HG02678 (cell line): ENCODE results near the gene BRF1.
"Not testable (repeated sequence)": the region's sequence is repeated elsewhere in the genome, so short reads cannot be mapped to it uniquely, and the experiment has no call there.

ENCODE experiments used
- ATAC-seq: cut with Tn5 transposase; IDR thresholded peaks from one replicate; pipeline ENCODE4 v1.9.1; 2021; ENCODE audit warnings: mild to moderate bottlenecking, moderate library complexity; ENCODE audit not compliant: unreplicated experiment

BRF1 gene

DNA sequence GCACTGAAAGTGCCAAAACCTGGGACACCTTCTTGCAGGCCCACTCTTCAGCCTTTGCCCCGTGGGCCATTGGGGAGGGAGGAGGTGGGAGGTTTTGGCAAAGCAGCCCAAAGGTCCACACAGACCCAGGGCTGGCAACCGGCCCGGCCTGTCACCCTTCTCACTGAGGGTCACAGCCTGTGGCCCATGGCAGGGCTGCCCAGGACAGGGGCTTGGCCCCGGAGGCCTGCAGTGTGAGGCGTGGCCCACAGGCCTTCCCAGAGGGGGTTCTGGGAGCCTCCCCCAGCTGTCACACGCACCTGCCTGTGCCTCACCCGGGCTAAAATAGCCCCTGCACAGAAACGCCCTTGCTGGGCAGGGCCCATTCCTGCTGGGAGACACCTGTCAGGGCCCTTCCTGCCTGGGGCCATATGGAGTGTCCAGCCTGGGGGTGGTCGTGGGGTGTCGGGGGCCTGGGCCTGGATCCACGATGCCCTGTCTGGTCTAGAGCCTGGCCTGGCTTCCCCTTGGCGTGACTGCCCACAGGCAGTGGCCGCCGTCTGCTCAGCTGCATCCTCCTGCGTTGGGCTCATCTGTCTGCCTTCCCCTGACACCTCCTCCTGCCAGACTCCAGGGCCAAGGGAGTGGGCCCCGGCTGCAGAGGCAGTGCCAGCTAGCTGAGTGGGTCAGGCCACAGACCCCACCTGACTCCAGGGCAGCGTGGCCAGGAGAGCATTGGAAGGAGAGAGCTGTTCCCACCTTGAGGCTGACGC is 33.0 kb upstream of the BRF1 start:
- ATAC-seq = no peak

DNA sequence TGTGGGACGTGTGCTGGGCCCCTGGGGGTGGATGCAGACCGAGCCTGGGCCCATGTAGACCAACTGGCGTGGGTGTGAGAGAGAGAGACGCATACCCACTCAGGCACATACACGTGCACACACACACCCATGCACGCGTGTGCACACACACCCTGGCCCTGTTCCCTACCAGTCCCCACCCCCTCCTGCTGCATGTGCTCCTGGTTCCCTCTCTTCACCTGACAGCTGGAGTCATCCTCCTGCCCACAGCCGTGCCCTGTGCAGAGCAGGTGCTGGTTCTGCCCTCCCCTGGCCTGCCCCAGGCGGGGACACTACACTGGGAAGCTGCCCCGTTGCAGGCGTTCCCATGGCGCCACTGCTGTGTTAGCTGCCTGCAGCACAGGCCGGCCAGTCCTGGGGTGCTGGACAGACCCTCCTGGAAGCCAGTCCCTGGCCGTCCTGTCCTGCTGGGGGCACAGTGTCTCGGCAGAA is 32.3 kb upstream of the BRF1 start:
- ATAC-seq = no peak

DNA sequence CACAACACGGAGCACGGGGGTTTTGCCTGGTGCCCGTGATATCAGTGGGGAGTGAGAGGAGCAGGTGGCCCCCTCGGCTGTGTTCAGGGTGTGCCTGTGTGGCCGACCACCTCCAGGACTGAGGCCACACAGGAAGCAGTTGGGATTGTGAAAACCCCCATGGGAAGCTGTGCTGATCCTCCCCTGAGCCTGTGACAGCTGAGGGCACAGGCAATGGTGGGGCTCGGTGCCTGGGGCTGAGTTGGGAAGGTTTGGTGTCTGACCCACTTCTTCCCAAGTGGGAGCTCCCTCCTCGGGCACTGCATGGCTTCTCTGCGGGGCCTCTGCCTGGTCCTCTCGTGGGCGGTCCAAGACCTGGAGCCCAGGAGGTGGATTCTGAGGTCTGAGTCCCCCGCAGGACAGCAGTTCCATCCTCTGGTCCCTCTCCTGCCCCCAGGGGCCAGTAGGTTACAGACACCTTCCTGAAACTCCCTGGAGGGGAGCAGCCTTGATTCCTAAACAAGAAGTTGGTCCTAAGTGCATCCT is 31.6 kb upstream of the BRF1 start:
- ATAC-seq = no peak

- ATAC-seq = no peak
Observed at GRCh38 chr14:105331575-105332349, 31.0 kb upstream of the BRF1 start.

DNA sequence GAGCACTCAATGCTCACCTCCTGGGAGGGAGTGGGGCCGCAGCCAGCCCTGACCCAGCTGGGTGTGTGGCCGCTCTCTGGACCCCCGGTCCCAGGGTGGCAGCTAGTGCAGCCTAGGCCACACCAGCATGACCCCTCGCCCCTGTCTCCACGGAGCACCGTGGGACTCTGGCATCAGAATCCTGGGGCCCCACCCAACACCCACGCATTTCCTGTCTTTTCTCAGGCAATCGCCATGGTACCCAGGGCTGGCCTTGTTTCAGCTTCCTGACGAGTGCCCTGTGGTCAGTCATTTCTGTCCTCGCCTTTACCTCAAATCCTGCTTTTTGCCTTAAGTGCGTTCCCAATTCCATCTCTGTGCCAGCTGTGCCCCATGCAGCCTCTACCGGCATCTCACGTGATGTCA is 29.7 kb upstream of the BRF1 start:
- ATAC-seq = no peak

- ATAC-seq = no peak
Observed at GRCh38 chr14:105329411-105330150, 28.8 kb upstream of the BRF1 start.

DNA sequence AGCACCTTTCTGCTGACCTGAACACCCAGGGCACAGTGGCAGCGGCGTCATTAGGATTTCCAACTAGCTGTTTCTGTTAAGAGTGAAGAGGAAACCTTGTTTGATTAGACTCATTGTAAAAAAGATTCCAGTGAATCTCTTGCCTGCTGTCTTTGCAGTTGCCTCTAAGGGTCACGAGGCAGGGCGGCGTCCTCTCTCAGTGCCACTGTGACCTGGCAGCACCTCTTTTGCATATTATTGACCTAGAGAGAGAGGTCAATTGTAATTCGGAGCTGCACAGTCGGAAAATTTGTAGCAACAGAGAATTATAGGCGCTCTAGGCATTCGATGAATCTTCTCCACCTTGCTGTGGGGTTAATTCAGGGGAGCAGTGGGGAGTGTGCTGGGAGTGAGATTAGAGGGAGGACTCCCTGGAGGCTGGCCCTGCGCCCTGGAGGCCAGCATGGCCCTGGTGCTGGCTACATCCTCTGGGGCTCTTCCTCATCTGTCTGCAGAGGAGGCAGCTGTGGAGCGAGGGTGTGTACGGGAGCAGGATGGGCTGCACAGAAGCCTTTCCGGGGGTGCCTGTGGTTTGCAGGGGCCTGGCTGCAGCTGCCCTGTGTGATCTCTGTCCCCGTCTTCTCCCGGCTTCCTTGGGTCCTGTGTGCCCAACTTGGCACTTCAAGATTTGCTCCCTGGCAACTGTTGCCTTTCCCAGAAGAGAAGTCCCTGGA is 28.0 kb upstream of the BRF1 start:
- ATAC-seq = no peak

DNA sequence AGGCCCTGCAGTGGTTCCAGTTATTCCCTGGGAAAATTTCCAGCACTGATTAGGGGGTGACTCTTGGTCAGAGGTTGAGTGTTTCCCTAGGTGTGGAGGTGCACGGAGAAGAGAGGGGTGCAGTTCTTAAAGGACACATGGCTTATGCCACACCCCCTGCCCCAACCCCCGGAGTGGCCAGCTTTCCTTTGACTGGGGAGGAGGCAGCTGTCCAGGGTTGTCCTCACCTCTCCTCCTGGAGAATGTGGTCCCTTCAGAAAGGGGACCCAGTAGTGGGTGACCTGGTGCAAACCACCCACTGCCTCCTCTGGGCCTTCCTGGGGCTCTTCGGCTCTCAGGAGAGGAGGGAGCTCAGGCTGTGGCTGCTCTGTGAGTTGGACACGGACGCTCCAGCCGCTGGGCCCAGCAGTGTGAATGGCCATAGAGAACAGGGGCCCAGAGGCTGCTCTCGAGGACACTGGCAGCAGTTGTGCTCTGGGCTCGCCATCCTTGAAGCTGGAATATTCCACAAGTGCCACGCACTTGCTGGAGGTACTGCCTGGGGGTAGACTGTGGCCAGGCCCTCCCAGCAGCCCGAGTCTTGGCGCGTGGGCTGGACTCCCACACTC is 27.4 kb upstream of the BRF1 start:
- ATAC-seq = no peak

DNA sequence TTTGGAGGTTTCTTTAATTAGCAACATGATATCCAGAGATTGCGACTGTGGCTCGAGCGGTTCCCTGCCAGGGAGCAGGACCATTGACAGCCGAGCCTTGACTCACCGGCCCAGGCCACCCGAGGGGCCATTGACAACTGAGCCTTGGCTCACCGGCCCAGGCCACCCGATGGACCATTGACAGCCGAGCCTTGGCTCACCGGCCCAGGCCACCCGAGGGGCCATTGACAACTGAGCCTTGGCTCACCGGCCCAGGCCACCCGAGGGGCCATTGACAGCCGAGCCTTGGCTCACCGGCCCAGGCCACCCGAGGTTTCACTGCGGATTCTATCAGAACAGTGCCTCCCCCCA is 26.9 kb upstream of the BRF1 start:
- ATAC-seq = not testable (repeated sequence)

DNA sequence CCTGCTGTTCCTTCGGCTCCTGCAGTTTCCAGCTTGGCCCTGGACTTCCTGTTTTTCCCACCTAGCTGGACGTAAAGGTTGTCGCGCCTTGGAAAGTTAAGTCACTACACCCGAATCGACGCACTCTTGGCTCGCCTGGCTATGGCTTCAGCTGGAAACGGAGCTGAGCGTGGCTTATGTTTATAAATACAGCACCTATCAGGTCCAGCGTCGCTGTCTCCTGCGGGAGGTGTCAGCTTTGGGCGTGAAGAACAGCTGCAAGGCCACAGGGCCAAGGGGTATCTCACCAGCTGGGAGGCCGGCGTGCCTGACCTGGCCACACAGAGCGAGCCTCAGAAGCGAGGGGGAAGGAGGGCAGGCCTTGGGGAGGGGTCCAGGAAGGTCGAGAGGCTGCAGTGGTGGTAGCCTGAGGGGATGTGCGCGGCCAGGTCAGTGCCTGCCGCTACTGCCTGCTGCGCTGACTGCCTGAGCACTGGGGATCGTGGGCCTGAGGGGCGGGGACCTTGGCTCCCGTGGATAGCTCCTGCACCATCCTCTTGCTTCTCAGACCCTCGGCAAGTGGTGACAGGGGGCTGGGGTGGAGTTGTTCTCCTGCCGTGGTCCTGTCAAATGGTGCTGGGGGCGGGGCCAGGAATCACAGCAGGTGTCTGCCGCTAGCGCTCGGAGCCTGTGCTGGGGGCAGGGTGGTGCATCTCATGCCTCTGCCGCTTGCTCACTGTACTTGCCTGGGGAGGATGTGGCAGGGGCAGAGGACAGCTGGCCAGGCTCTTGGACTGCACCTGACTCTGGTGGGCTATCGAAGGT is 26.3 kb upstream of the BRF1 start:
- no peak for ATAC-seq

GRCh38 chr14:105326568-105326867 is 25.7 kb upstream of the BRF1 start:
- ATAC-seq = no peak

GRCh38 chr14:105325716-105326567 is 25.1 kb upstream of the BRF1 start:
- ATAC-seq = no peak

- no peak for ATAC-seq
Observed at GRCh38 chr14:105325303-105325702, 24.5 kb upstream of the BRF1 start.

DNA sequence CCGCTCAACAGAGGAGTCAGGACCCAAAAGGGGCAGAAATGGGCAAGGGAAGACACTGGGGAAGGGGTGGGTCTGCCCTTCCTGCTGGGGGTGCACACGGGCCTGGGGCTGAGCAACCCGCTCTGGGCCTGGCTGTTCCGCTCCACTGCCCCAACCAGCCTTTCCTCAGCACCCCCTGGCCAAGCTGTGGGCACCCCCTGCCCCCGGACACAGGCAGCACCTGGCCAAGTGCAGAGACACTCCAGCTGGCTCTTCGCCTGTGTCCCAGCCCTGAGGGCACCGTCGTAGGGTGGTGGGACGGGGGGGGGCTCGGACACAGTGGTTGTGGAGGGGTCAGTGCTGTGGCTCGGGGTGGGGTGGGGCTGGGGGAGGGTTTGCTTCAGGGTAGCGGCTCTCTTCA is 24.1 kb upstream of the BRF1 start:
- no peak for ATAC-seq

DNA sequence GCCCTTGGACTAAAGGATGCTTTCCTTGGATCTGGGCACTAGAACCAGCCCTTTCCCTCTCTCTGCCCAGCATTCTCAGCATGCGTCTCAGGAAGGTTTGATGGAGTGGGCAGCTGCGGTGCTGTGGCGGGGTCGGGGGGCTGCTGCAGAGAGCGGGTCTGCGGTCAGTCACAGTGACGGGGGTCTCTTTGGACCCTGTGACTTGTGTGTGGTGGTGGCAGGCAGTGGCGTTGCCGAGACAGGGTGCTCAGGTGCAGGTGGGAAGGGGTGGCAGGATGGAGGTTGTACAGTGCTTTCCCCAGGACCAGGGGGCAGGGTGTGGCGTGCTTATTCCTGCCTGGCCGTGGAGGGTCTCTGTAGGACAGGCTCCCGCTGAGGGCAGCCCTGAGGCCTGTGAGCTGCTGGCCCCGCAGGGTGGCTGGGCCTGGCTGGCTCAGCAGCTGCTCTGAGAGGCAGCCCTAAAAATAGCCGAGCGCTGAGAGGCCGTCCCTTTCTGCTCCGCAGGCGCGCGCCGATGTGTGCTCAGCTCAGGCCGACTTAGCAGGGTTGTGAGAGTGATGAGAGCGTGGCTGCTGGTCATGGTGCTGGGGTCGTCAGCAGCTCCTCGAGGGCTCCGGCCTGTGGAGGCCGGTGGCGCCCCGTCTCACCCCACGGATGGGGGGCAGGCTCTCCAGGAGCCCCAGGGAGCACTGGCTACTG is 23.4 kb upstream of the BRF1 start:
- no peak for ATAC-seq

DNA sequence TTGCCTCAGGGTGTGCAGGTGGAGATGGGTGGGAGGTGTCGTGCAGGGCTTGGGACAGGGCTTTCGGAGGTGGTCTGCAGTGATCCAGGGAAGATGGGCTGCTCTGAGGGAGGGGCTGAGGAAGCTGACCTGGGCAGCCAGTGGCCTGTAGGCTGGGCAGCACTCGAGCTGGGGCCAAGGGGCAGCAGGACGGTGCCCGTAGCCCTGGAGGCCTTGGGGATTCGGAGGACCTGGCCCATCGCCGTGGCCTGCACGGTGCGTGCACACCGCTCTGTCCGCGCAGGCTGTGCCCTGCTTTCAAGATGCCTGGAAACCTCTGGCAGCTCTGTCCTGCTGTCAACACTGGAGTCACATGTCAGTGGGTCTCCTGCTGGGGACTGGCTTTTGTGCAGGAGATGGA is 22.9 kb upstream of the BRF1 start:
- ATAC-seq = no peak

DNA sequence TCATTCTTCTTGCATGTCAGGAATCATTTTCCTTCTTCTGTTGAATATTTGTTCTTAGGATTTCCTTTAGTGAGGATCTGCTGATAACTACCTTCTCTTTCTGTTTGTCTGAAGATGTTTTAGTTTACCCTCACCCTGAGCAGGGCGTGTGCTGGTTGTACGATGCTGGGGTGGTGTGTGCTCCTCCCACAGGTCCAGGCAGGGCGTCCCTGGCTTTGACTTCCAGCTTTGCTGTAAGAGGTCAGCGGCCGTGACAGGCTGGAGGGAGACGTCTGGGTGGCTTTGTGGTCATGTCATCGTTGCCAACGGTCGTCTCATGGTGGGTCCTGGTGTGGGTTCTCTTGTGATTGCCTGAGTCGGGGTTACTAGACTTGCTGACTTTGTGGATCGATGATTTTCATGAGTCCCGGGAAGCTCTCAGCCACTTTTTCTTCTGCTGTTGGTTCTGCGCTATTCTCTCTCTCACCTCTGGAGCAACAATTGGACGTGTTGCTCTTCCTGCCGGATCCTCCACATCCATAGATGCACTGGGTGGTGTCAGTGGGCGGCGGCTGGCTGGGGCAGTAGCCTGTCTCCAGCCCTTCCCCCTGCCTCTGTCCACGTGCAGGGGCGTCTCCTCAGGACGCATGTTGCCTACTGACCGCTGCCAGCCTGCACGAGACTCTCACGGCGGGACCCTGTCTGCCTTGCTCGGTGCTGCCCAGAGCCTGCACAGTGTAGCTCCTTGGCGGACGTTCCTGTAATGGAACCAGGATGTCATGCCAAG is 22.2 kb upstream of the BRF1 start:
- no peak for ATAC-seq

- no peak for ATAC-seq
Observed at GRCh38 chr14:105317546-105317945, 16.7 kb upstream of the BRF1 start.
